Subcutaneous abdominal adipose tissue (tissue), 5 donors: ENCODE data around the gene PROSER1.

Source experiments
- H3K27ac ChIP-seq: one replicate; pipeline ENCODE4 v1.7.0; 2013; ENCODE audit warnings: low read depth, mild to moderate bottlenecking, inconsistent platforms, low read length, moderate library complexity
- H3K27me3 ChIP-seq, 5 donors: one replicate each; pipeline ENCODE4 v1.7.0; 2013; ENCODE audit warnings: low read length in 5 of 5, inconsistent platforms in 1 of 5; ENCODE audit not compliant: control insufficient read depth in 5 of 5, insufficient read depth in 4 of 5
- H3K36me3 ChIP-seq, 5 donors: one replicate each; pipeline ENCODE4 v1.7.0; 2013; ENCODE audit warnings: low read length in 5 of 5; ENCODE audit not compliant: control insufficient read depth in 5 of 5, insufficient read depth in 5 of 5
- H3K4me1 ChIP-seq, 5 donors: one replicate each; pipeline ENCODE4 v1.7.0; 2013; ENCODE audit warnings: low read length in 5 of 5, mild to moderate bottlenecking in 3 of 5, moderate library complexity in 1 of 5; ENCODE audit not compliant: control insufficient read depth in 5 of 5, insufficient read depth in 5 of 5
- H3K4me3 ChIP-seq, 5 donors: one replicate each; pipeline ENCODE4 v1.7.0; 2013; ENCODE audit warnings: low read length in 5 of 5, low read depth in 1 of 5
- H3K9ac ChIP-seq, 5 donors: one replicate each; pipeline ENCODE4 v1.7.0; 2013; ENCODE audit warnings: low read length in 5 of 5, mild to moderate bottlenecking in 4 of 5, moderate library complexity in 3 of 5
- H3K9me3 ChIP-seq, 5 donors: one replicate each; pipeline ENCODE4 v1.7.0; 2013; ENCODE audit warnings: low read length in 5 of 5; ENCODE audit not compliant: control insufficient read depth in 5 of 5
- donor health status: healthy.
- donor health status: healthy.
- donor health status: healthy.
- donor health status: healthy.
- donor health status: healthy.

The PROSER1 gene

GRCh38 chr13:39049274-39049673 is 11.4 kb upstream of the PROSER1 start:
- Histone ChIP-seq H3K9me3 (no peaks in the 10 kb centered on the region), H3K36me3 (peaks cover 3 to 32% (median 25%) of the 10 kb centered on the region in 5 donors), H3K27ac (no peak overlapping the region), H3K27me3 (no peaks in the 10 kb centered on the region), H3K4me1 (no peaks in the 10 kb centered on the region), H3K9ac (no peak overlapping the region), H3K4me3 (no peak overlapping the region)

DNA sequence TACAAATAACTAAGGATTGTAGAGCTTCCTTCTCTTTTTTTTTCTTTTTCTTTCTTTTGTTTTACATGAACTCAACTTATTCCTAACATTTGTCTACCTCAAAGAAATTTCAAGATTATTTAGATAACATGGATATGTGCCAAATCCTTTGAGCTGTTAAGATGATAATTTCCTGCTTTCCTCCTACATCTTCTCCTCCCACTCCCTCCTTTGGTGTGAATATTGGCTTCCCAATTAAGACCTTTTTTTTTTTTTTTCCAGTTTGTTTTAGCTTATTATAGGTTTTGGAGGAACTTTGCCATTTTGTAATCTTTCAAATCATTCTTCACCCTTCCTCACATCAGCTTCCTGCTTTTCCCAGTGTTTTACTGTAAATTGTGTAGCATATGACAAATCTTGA is 10.9 kb upstream of the PROSER1 start:
- H3K9me3 ChIP-seq = no peaks in the 10 kb centered on the region
- no peak overlapping the region for H3K9ac ChIP-seq
- no peak overlapping the region for H3K27ac ChIP-seq
- H3K27me3 ChIP-seq = no peaks in the 10 kb centered on the region
- peaks cover 3 to 36% (median 30%) of the 10 kb centered on the region in 5 donors for H3K36me3 ChIP-seq
- no peaks in the 10 kb centered on the region for H3K4me1 ChIP-seq
- no peak overlapping the region for H3K4me3 ChIP-seq

DNA sequence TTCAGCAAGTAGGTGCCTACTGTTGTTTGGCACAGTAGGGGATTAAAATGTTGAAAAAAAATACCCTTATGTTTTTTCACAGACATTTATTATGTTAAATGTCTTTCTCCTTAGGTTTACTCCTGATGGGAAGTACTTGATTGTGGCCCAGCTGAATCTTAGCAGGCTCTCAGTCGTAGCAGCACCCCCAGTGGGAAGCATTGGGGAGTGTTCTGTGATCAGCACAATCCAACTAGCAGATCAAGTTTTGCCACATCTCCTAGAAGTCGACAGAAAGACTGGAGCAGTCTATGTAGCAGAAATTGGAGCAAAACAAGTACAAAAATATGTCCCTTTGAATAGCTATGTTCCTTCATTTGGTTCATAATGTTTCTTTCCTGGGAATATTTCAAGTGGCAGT is 9.7 kb upstream of the PROSER1 start:
- no peaks in the 10 kb centered on the region for H3K9me3 ChIP-seq
- H3K27me3 ChIP-seq = no peaks in the 10 kb centered on the region
- no peak overlapping the region for H3K27ac ChIP-seq
- H3K4me1 ChIP-seq = peaks cover 0 to 2% (median 0%) of the 10 kb centered on the region in 5 donors
- H3K36me3 ChIP-seq = peaks cover 0 to 30% (median 29%) of the 10 kb centered on the region in 5 donors
- no peak overlapping the region for H3K9ac ChIP-seq
- no peak overlapping the region for H3K4me3 ChIP-seq

GRCh38 chr13:39044536-39044935 is 6.6 kb upstream of the PROSER1 start:
- Histone ChIP-seq H3K4me3 (no peak overlapping the region), H3K36me3 (peaks cover 0 to 30% (median 28%) of the 10 kb centered on the region in 5 donors), H3K9ac (no peak overlapping the region), H3K9me3 (no peaks in the 10 kb centered on the region), H3K27me3 (no peaks in the 10 kb centered on the region), H3K4me1 (peaks cover 0 to 19% (median 14%) of the 10 kb centered on the region in 5 donors), H3K27ac (no peak overlapping the region)

DNA sequence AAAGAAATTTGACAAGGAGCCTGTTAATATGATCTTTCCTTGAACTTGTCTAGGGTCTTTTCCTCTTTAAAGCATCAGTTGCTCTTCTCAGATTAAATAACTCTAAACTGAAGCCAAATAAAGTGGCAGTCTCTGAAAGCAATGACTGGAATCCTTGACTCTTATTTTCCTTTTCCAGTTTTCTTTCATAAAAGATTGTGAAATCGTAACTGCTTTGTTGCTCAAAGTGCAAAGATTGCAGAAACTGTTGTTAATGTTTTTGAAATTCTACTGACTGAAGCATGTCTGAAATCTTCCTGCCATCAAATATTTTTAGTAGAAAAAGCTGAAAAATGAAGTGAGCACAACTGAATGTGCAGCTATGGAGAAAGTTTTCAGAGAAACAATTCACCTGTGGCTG is 2.3 kb upstream of the PROSER1 start:
- peak overlapping the region in 3 of 5 donors; percentile 51 to 74 (median 64) for H3K9ac ChIP-seq
- H3K27me3 ChIP-seq = peaks cover 0 to 2% (median 0%) of the 10 kb centered on the region in 5 donors
- H3K4me3 ChIP-seq = peak overlapping the region in 1 of 5 donors; percentile 47
- H3K27ac ChIP-seq = peak overlapping the region; percentile 84
- no peaks in the 10 kb centered on the region for H3K9me3 ChIP-seq
- peaks cover 6 to 50% (median 48%) of the 10 kb centered on the region in 5 donors for H3K4me1 ChIP-seq
- peaks cover 0 to 18% (median 16%) of the 10 kb centered on the region in 5 donors for H3K36me3 ChIP-seq

- Histone ChIP-seq H3K9ac (peak overlapping the region in 2 of 5 donors; percentile 82 to 90), H3K27me3 (peaks cover 0 to 2% (median 0%) of the 10 kb centered on the region in 5 donors), H3K9me3 (no peaks in the 10 kb centered on the region), H3K27ac (peak overlapping the region; percentile 84), H3K4me1 (peaks cover 6 to 57% (median 54%) of the 10 kb centered on the region in 5 donors), H3K36me3 (peaks cover 0 to 8% (median 5%) of the 10 kb centered on the region in 5 donors), H3K4me3 (peak overlapping the region; percentile 89 to 98 (median 95))
Observed at GRCh38 chr13:39039041-39039440, 1.2 kb upstream of the PROSER1 start.

DNA sequence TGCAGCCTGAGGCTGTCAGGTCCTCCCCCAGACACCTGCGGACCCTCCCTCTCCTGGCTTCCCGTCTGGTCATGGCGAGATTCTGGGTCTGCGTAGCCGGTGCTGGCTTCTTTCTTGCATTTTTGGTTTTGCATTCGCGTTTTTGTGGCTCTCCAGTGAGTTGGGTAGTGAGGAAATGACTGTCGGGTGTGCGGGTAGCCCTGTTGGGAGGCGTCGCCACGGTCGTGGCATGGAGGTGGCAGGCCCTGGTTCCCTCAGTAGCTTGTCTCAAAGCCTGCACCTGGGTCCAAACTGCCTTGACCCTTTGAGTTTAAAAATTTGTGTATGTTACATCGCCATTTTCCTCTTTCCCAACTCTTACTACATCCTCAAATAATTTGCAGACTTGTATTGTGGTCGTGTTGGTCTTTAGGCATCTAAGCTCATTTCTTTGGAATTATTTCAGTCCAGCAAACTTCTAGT is 711 bp upstream of the PROSER1 start:
- H3K36me3 ChIP-seq = peaks cover 0 to 8% (median under 1%) of the 10 kb centered on the region in 5 donors
- H3K4me1 ChIP-seq = peaks cover 6 to 57% (median 54%) of the 10 kb centered on the region in 5 donors

GRCh38 chr13:39037410-39037879 is 444 bp downstream of the PROSER1 start:
- no peaks in the 10 kb centered on the region for H3K9me3 ChIP-seq
- H3K4me3 ChIP-seq = peak overlapping the region; percentile 89 to 98 (median 95)
- peaks cover 6 to 57% (median 54%) of the 10 kb centered on the region in 5 donors for H3K4me1 ChIP-seq
- peak overlapping the region; percentile 82 to 99 (median 90) for H3K9ac ChIP-seq
- peak overlapping the region; percentile 84 for H3K27ac ChIP-seq
- H3K36me3 ChIP-seq = peaks cover 0 to 2% (median 0%) of the 10 kb centered on the region in 5 donors
- H3K27me3 ChIP-seq = peaks cover 0 to 2% (median 0%) of the 10 kb centered on the region in 5 donors

More for the DNA sequence above, 711 bp upstream of the PROSER1 start:
- peak overlapping the region; percentile 89 to 98 (median 95) for H3K4me3 ChIP-seq
- no peaks in the 10 kb centered on the region for H3K9me3 ChIP-seq
- peaks cover 0 to 2% (median 0%) of the 10 kb centered on the region in 5 donors for H3K27me3 ChIP-seq
- peak overlapping the region; percentile 82 to 99 (median 90) for H3K9ac ChIP-seq
- H3K27ac ChIP-seq = peak overlapping the region; percentile 84

GRCh38 chr13:39036212-39036611 is 1.7 kb downstream of the PROSER1 start:
- Histone ChIP-seq H3K36me3 (no peaks in the 10 kb centered on the region), H3K9me3 (no peaks in the 10 kb centered on the region), H3K4me1 (peaks cover 6 to 52% (median 49%) of the 10 kb centered on the region in 5 donors), H3K4me3 (peak overlapping the region; percentile 73 to 98 (median 95)), H3K9ac (peak overlapping the region in 4 of 5 donors; percentile 82 to 91 (median 88)), H3K27me3 (peaks cover 0 to 2% (median 0%) of the 10 kb centered on the region in 5 donors), H3K27ac (no peak overlapping the region)

GRCh38 chr13:39035799-39036198 is 2.1 kb downstream of the PROSER1 start:
- H3K4me3 ChIP-seq = peak overlapping the region in 4 of 5 donors; percentile 89 to 98 (median 95)

More at GRCh38 chr13:39035799-39036198, 2.1 kb downstream of the PROSER1 start:
- peaks cover 0 to 2% (median 0%) of the 10 kb centered on the region in 5 donors for H3K27me3 ChIP-seq
- H3K27ac ChIP-seq = no peak overlapping the region
- peaks cover 0 to 1% (median 0%) of the 10 kb centered on the region in 5 donors for H3K36me3 ChIP-seq
- no peaks in the 10 kb centered on the region for H3K9me3 ChIP-seq
- peaks cover 6 to 51% (median 46%) of the 10 kb centered on the region in 5 donors for H3K4me1 ChIP-seq
- H3K9ac ChIP-seq = peak overlapping the region; percentile 11 to 91 (median 82)
